NB4 (cell line): ENCODE results near the gene ADGRL2.
"Not testable (repeated sequence)": the region's sequence is repeated elsewhere in the genome, so short reads cannot be mapped to it uniquely, and the experiment has no call there.

ENCODE experiments used
- MYC ChIP-seq: IDR thresholded peaks from 2 replicates; pipeline ENCODE4 v1.6.1; 2011; ENCODE audit warnings: low read depth, low read length
- POLR2A ChIP-seq: IDR thresholded peaks from 2 replicates; pipeline ENCODE4 v1.6.1; 2011; ENCODE audit warnings: mild to moderate bottlenecking; ENCODE audit not compliant: insufficient read length; ENCODE audit errors: extremely low read depth
- TF ChIP-seq, protein P1 (sequence below): IDR thresholded peaks from 2 replicates; pipeline ENCODE4 v1.6.1; 2011; ENCODE audit warnings: low read depth, low read length
- TF ChIP-seq, protein P2 (sequence below): IDR thresholded peaks from one replicate; pipeline ENCODE4 v1.5.1; 2012; ENCODE audit warnings: low read depth, low read length

DNA sequence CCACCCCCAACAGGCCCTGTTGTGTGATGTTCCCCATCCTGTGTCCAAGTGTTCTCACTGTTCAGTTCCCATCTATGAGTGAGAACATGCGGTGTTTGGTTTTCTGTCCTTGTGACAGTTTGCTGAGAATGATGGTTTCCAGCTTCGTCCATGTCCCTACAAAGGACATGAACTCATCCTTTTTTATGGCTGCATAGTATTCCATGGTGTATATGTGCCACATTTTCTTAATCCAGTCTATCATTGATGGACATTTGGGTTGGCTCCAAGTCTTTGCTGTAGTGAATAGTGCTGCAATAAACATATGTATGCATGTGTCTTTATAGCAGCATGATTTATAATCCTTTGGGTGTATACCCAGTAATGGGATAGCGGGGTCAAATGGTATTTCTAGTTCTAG, 70.4 kb downstream of the ADGRL2 start:
- TF ChIP-seq, protein P1, sequence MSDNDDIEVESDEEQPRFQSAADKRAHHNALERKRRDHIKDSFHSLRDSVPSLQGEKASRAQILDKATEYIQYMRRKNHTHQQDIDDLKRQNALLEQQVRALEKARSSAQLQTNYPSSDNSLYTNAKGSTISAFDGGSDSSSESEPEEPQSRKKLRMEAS: not testable (repeated sequence)
- TF ChIP-seq POLR2A, MYC: not testable (repeated sequence)
- TF ChIP-seq, protein P2, sequence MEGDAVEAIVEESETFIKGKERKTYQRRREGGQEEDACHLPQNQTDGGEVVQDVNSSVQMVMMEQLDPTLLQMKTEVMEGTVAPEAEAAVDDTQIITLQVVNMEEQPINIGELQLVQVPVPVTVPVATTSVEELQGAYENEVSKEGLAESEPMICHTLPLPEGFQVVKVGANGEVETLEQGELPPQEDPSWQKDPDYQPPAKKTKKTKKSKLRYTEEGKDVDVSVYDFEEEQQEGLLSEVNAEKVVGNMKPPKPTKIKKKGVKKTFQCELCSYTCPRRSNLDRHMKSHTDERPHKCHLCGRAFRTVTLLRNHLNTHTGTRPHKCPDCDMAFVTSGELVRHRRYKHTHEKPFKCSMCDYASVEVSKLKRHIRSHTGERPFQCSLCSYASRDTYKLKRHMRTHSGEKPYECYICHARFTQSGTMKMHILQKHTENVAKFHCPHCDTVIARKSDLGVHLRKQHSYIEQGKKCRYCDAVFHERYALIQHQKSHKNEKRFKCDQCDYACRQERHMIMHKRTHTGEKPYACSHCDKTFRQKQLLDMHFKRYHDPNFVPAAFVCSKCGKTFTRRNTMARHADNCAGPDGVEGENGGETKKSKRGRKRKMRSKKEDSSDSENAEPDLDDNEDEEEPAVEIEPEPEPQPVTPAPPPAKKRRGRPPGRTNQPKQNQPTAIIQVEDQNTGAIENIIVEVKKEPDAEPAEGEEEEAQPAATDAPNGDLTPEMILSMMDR: not testable (repeated sequence)
